ENCODE results near the gene ZFY. TPM values are rescaled to one million over a fixed set of nuclear protein-coding genes. Genes with fewer than 3 reads are reported as not detected.

ZFY gene
- total RNA-seq, 1 experiment from 2014 or later = 3.5 TPM

GRCh38 chrY:2984491-2984890 is 49.3 kb downstream of the ZFY start:
- Histone ChIP-seq H3K9ac (ENCODE audit: low read length) (no peak overlapping the region), H3K9me2 (ENCODE audit: insufficient read depth) (no peaks in the 10 kb centered on the region), H3K79me2 (ENCODE audit: insufficient read depth, low read length) (no peaks in the 10 kb centered on the region), H3K27me3 (ENCODE audit: insufficient read depth, low read length) (no peaks in the 10 kb centered on the region), H3K27ac (ENCODE audit: low read depth, low read length) (no peak overlapping the region), H4K20me1 (ENCODE audit: insufficient read depth) (no peaks in the 10 kb centered on the region), H3K4me2 (ENCODE audit: low read length) (no peak overlapping the region), H3K4me1 (ENCODE audit: control insufficient read depth in 1 of 2, insufficient read depth in 2 of 2, low read length in 2 of 2) (no peaks in the 10 kb centered on the region), H2AFZ (ENCODE audit: low read depth, low read length, poor library complexity, severe bottlenecking) (no peak overlapping the region), H3K4me3 (replicated peaks in 1 of 2; ENCODE audit: low read depth in 1 of 2, low read length in 2 of 2) (no peak overlapping the region), H3K36me3 (ENCODE audit: control insufficient read depth in 1 of 2, insufficient read depth in 2 of 2, low read length in 2 of 2) (no peaks in the 10 kb centered on the region), H3K9me3 (ENCODE audit: control insufficient read depth in 1 of 2, insufficient read depth in 1 of 2, low read depth in 1 of 2, low read length in 2 of 2) (no peaks in the 10 kb centered on the region)
- CTCF ChIA-PET = no interaction called here
- no peak for TF ChIP-seq POLR2A (IDR thresholded peaks at IDR 0.05; ENCODE audit: borderline replicate concordance, extremely low read depth, insufficient read depth, insufficient read length)
- TF ChIP-seq CBX3 (IDR thresholded peaks at IDR 0.05; ENCODE audit: low read depth) = no peak
- no peak for TF ChIP-seq ELF1 (IDR thresholded peaks at IDR 0.05; ENCODE audit: borderline replicate concordance, low read depth)
- no peak for TF ChIP-seq REST (IDR thresholded peaks at IDR 0.05; ENCODE audit: low read depth)
- TF ChIP-seq FOSL1 (IDR thresholded peaks at IDR 0.05; ENCODE audit: low read depth) = no peak
- no peak for TF ChIP-seq EGR1 (IDR thresholded peaks at IDR 0.05; ENCODE audit: low read depth)
- TF ChIP-seq POLR2AphosphoS5 (IDR thresholded peaks at IDR 0.05; ENCODE audit: low read depth, low read length) = no peak
- TF ChIP-seq JUND (IDR thresholded peaks at IDR 0.05) = no peak
- TF ChIP-seq ZBTB33 (IDR thresholded peaks at IDR 0.05; ENCODE audit: extremely low read depth, insufficient replicate concordance, low read length) = no peak
- TF ChIP-seq ZFX (IDR thresholded peaks at IDR 0.05) = no peak
- no peak for TF ChIP-seq SRF (IDR thresholded peaks at IDR 0.05; ENCODE audit: low read depth)
- TF ChIP-seq CTCF (IDR thresholded peaks at IDR 0.05 in 2 of 3, conservative IDR thresholded peaks at IDR 0.05 in 1 of 3; ENCODE audit: borderline replicate concordance in 1 of 3, insufficient read depth in 1 of 3, low read depth in 2 of 3, low read length in 2 of 3) = no peak
- TF ChIP-seq ZNF274 (IDR thresholded peaks at IDR 0.05; ENCODE audit: low read depth, low read length) = no peak
- no peak for TF ChIP-seq RAD21 (IDR thresholded peaks at IDR 0.05; ENCODE audit: low read depth)
- no peak for TF ChIP-seq SIN3A (IDR thresholded peaks at IDR 0.05; ENCODE audit: low read depth)
- TF ChIP-seq EZH2phosphoT487 (IDR thresholded peaks at IDR 0.05; ENCODE audit: borderline replicate concordance) = no peak
- no peak for TF ChIP-seq YY1 (IDR thresholded peaks at IDR 0.05; ENCODE audit: extremely low read depth, insufficient replicate concordance, low read depth, low read length)
- no peak for TF ChIP-seq SP1 (IDR thresholded peaks at IDR 0.05; ENCODE audit: low read depth)
- no peak for ATAC-seq
- DNase-seq (ENCODE audit: low read depth, low spot score) = no peak
- POLR2A ChIA-PET = no interaction called here
- intact Hi-C loops (cut with micrococcal nuclease) = no loop called here
- RAD21 ChIA-PET (ENCODE audit: low non-redundant PET in 1 of 2, low total read pairs in 2 of 2, uncharacterized antibody in 2 of 2, unreplicated experiment in 2 of 2) = no interaction called here
- BruUV-seq (replicated peaks) = no TSS peak

All from HCT116 (cell line).